Measurements from ENCODE around the gene CDH4.

The CDH4 gene

GRCh38 chr20:61655591-61655990, 403.5 kb downstream of the CDH4 start:
- no peak for DNase-seq (ENCODE audit: low spot score)

- DNase-seq (ENCODE audit: low spot score), result no peak
Measured at GRCh38 chr20:61656198-61656597, 404.1 kb downstream of the CDH4 start.

- DNase-seq (ENCODE audit: low spot score), result no peak
Measured at GRCh38 chr20:61657721-61658377, 405.8 kb downstream of the CDH4 start.

GRCh38 chr20:61658563-61658962, 406.5 kb downstream of the CDH4 start:
- no peak for DNase-seq (ENCODE audit: low spot score)

- no peak for DNase-seq (ENCODE audit: low spot score)
Measured at GRCh38 chr20:61659246-61659993, 407.4 kb downstream of the CDH4 start.

- DNase-seq (ENCODE audit: low spot score), result no peak
Measured at GRCh38 chr20:61659994-61660346, 407.9 kb downstream of the CDH4 start.

GRCh38 chr20:61660559-61660958, 408.5 kb downstream of the CDH4 start:
- no peak for DNase-seq (ENCODE audit: low spot score)

- no peak for DNase-seq (ENCODE audit: low spot score)
Measured at GRCh38 chr20:61661025-61661424, 409.0 kb downstream of the CDH4 start.

- no peak for DNase-seq (ENCODE audit: low spot score)
Measured at GRCh38 chr20:61661583-61661982, 409.5 kb downstream of the CDH4 start.

- DNase-seq (ENCODE audit: low spot score), result peak; percentile 80
Measured at GRCh38 chr20:61662226-61662967, 410.3 kb downstream of the CDH4 start.

GRCh38 chr20:61662968-61663331, 410.9 kb downstream of the CDH4 start:
- DNase-seq (ENCODE audit: low spot score), result no peak

GRCh38 chr20:61663521-61664425, 411.7 kb downstream of the CDH4 start:
- no peak for DNase-seq (ENCODE audit: low spot score)

GRCh38 chr20:61664556-61665320, 412.7 kb downstream of the CDH4 start:
- DNase-seq (ENCODE audit: low spot score), result no peak

GRCh38 chr20:61665528-61666470, 413.7 kb downstream of the CDH4 start:
- no peak for DNase-seq (ENCODE audit: low spot score)

GRCh38 chr20:61666471-61666832, 414.4 kb downstream of the CDH4 start:
- no peak for DNase-seq (ENCODE audit: low spot score)

- no peak for DNase-seq (ENCODE audit: low spot score)
Measured at GRCh38 chr20:61667056-61667792, 415.2 kb downstream of the CDH4 start.

- DNase-seq (ENCODE audit: low spot score), result no peak
Measured at GRCh38 chr20:61668065-61668650, 416.1 kb downstream of the CDH4 start.

- DNase-seq (ENCODE audit: low spot score), result no peak
Measured at GRCh38 chr20:61668771-61669503, 416.9 kb downstream of the CDH4 start.

All from iPS-NIHi11 (cell line).